ENCODE measurements around the gene PHOX2B. TPM values are rescaled to one million over a fixed set of nuclear protein-coding genes. Genes with fewer than 3 reads are reported as not detected.
A peak's percentile ranks its signal among the peaks of the same experiment; 100 is the strongest.

PHOX2B gene
- total and polyA plus RNA-seq, 2 of the 13 experiments (the other 11 are each of a cell fraction or from before 2014, with no cell fraction given) = not detected

GRCh38 chr4:41791557-41791956, 43.0 kb upstream of the PHOX2B start:
- no peak for ATAC-seq

GRCh38 chr4:41787931-41788330, 39.4 kb upstream of the PHOX2B start:
- H3K9ac ChIP-seq (ENCODE audit: insufficient read depth, low read depth, low read length) = no peak overlapping the region
- H3K27me3 ChIP-seq (ENCODE audit: control insufficient read depth in 1 of 2, insufficient read depth in 2 of 2, low read length in 2 of 2) = no peaks in the 10 kb centered on the region
- H4K20me1 ChIP-seq (ENCODE audit: insufficient read depth, low read length) = no peaks in the 10 kb centered on the region
- no peak for ATAC-seq
- BruUV-seq (replicated peaks) = no TSS peak
- no peaks in the 10 kb centered on the region for H3K79me2 ChIP-seq (ENCODE audit: insufficient read depth, low read length)
- no peak overlapping the region for H2AFZ ChIP-seq (ENCODE audit: low read length)
- no peak overlapping the region for H3K4me3 ChIP-seq (replicated peaks in 1 of 3; ENCODE audit: insufficient read depth in 1 of 3, low read depth in 2 of 3, low read length in 3 of 3)
- no peak for FAIRE-seq
- no peaks in the 10 kb centered on the region for H3K4me1 ChIP-seq (ENCODE audit: insufficient read depth, low read length)
- no peak for DNase-seq (ENCODE audit: low spot score)
- H3K27ac ChIP-seq (ENCODE audit: extremely low read length, insufficient read depth, low read length) = no peak overlapping the region
- ChIA-PET POLR2A (no interaction called here), CTCF (ENCODE audit: low intra/inter-chr PET ratio, low total read pairs) (no interaction called here)
- H3K4me2 ChIP-seq (ENCODE audit: low read depth, low read length) = no peak overlapping the region
- no peaks in the 10 kb centered on the region for H3K9me3 ChIP-seq (ENCODE audit: low read length)
- H3K36me3 ChIP-seq (replicated peaks in 1 of 2; ENCODE audit: control insufficient read depth in 1 of 2, insufficient read depth in 2 of 2, low read length in 2 of 2) = no peaks in the 10 kb centered on the region
- 4% methylated on average over 8 of the region's 8 CpGs for WGBS (ENCODE audit: low lambda C conversion rate)
- intact Hi-C loops (cut with micrococcal nuclease; ENCODE audit: unreplicated experiment) (no loop called here), in situ Hi-C loops (cut with HindIII; ENCODE audit: extremely low pct_ligation_motif_present, low pct_unique_long_range_greater_than_20kb) (no loop called here)
- TF ChIP-seq MYPOP (CRISPR knock-in tag; IDR thresholded peaks at IDR 0.05) = no peak
- TF ChIP-seq SALL1 (CRISPR knock-in tag; IDR thresholded peaks at IDR 0.05) = no peak
- TF ChIP-seq NFYC (CRISPR knock-in tag; IDR thresholded peaks at IDR 0.05) = no peak
- TF ChIP-seq SRF (IDR thresholded peaks at IDR 0.05; ENCODE audit: low read depth, low read length) = no peak
- TF ChIP-seq MAF1 (CRISPR knock-in tag; IDR thresholded peaks at IDR 0.05; ENCODE audit: borderline replicate concordance) = no peak
- no peak for TF ChIP-seq CC2D1A (CRISPR knock-in tag; IDR thresholded peaks at IDR 0.05)
- TF ChIP-seq KLF12 (CRISPR knock-in tag; IDR thresholded peaks at IDR 0.05; ENCODE audit: borderline replicate concordance) = no peak
- TF ChIP-seq RBFOX2 (IDR thresholded peaks at IDR 0.05; ENCODE audit: low read depth, low read length) = no peak
- TF ChIP-seq ZSCAN31 (CRISPR knock-in tag; IDR thresholded peaks at IDR 0.05; ENCODE audit: low read depth) = no peak

More at GRCh38 chr4:41791557-41791956, 43.0 kb upstream of the PHOX2B start:
- H3K4me2 ChIP-seq (ENCODE audit: low read depth, low read length) = no peak overlapping the region
- H3K79me2 ChIP-seq (ENCODE audit: insufficient read depth, low read length) = no peaks in the 10 kb centered on the region
- DNase-seq (ENCODE audit: low spot score) (no peak), FAIRE-seq (no peak)
- POLR2A ChIA-PET = no interaction called here
- H3K36me3 ChIP-seq (replicated peaks in 1 of 2; ENCODE audit: control insufficient read depth in 1 of 2, insufficient read depth in 2 of 2, low read length in 2 of 2) = no peaks in the 10 kb centered on the region
- H4K20me1 ChIP-seq (ENCODE audit: insufficient read depth, low read length) = no peaks in the 10 kb centered on the region
- no peak overlapping the region for H3K27ac ChIP-seq (ENCODE audit: extremely low read length, insufficient read depth, low read length)
- no peaks in the 10 kb centered on the region for H3K4me1 ChIP-seq (ENCODE audit: insufficient read depth, low read length)
- H3K4me3 ChIP-seq (replicated peaks in 1 of 3; ENCODE audit: insufficient read depth in 1 of 3, low read depth in 2 of 3, low read length in 3 of 3) = no peak overlapping the region
- intact Hi-C loops (cut with micrococcal nuclease; ENCODE audit: unreplicated experiment) (no loop called here), in situ Hi-C loops (cut with HindIII; ENCODE audit: extremely low pct_ligation_motif_present, low pct_unique_long_range_greater_than_20kb) (no loop called here)
- TF ChIP-seq CTCF (CRISPR knock-in tag; IDR thresholded peaks at IDR 0.05) (0 out of 2 replicates have a peak, but pooled peaks have one; percentile 10), ZNF740 (CRISPR knock-in tag; IDR thresholded peaks at IDR 0.05) (no peak), ZSCAN30 (CRISPR knock-in tag; IDR thresholded peaks at IDR 0.05) (no peak)
- no peaks in the 10 kb centered on the region for H3K27me3 ChIP-seq (ENCODE audit: control insufficient read depth in 1 of 2, insufficient read depth in 2 of 2, low read length in 2 of 2)
- CTCF ChIA-PET (ENCODE audit: low intra/inter-chr PET ratio, low total read pairs) = no interaction called here
- 0% methylated on average over 2 of the region's 2 CpGs for WGBS (ENCODE audit: low lambda C conversion rate)
- BruUV-seq (replicated peaks) = no TSS peak
- no peak overlapping the region for H3K9ac ChIP-seq (ENCODE audit: insufficient read depth, low read depth, low read length)
- H3K9me3 ChIP-seq (ENCODE audit: low read length) = no peaks in the 10 kb centered on the region
- no peak overlapping the region for H2AFZ ChIP-seq (ENCODE audit: low read length)

Measured in HepG2 (cell line).